GM18861 (cell line): ENCODE data around the gene CIPC.

Source experiments
- ATAC-seq: cut with Tn5 transposase; IDR thresholded peaks from one replicate; pipeline ENCODE4 v1.9.1; 2021; ENCODE audit not compliant: unreplicated experiment

Gene CIPC

GRCh38 chr14:77124345-77125280 lies 26.6 kb downstream of the CIPC start:
- ATAC-seq, result no peak

DNA sequence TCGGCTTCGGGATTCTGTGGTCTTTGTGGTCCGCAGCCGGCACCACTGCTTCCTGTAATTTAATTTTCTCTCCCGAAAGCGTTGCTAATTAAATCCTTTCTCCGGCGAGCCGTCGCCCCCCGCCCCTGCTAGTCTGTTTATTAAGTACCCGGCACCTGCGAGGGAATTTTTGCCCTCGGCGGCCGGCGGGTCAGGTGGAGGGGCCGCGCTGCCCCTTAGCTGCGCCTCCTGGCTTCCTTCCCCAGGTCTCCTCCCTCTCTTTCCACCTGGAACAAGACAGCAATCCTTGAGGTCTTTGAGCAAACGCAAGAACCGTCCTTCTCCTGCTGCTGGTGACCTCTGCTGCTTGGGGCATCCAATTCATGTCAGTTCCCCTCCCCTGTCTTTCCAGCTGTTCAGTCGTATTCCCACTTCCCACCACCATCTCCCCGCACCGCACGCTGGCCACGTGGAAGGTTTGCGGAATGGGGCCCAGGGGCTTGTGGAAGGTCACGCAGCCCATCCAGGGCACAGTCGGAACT lies 27.3 kb downstream of the CIPC start:
- ATAC-seq, result no peak

GRCh38 chr14:77125823-77126325 lies 27.8 kb downstream of the CIPC start:
- ATAC-seq, result no peak

DNA sequence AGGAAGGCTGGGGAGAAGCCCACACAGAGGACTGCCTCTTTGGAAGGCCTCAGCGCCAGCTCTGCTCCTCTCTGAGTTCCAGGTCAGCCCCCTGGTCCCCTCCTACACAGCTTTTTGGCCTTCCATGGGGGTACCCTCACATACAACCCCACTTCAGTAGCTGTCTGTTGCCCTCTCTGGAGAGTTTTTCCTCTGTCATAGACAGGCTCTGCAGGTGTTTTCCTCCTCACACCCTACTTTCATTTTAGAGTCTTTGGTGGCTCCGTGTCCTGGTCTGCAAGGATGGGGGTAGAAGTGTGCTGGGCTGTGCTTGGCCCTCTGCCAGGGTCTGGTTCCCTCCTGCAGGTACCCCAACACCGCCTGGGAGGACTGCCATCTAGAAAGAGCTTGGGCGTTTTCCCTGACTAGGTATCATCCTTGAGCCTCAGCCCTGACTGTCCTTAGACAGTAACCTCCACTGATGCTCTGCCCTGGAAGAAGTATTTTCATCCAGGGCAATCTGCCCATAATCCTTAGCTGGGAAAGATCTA lies 28.5 kb downstream of the CIPC start:
- ATAC-seq, result no peak

GRCh38 chr14:77128414-77128891 lies 30.4 kb downstream of the CIPC start:
- no peak for ATAC-seq

DNA sequence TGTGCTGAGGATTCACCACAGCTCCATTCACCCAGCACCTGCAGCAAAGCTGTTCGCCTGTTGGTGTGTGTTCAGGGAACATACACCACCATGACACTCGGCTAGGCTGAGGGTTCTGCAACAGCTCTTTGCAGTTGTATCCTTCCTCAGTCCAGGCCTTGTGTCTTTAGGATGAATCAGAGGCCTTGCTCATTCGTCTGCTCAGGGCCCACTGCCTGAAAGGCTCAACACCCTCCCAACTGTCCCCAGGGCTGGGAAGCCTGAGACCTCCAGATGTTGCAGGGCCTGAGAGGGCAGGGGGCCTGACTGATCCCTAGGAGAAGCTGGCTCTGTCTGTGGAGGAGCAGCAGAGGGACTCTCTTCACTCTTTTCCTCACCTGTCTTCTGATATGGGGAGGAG lies 32.3 kb downstream of the CIPC start:
- no peak for ATAC-seq

- no peak for ATAC-seq
Measured at GRCh38 chr14:77131206-77131605, 33.1 kb downstream of the CIPC start.

GRCh38 chr14:77131871-77132486 lies 33.9 kb downstream of the CIPC start:
- ATAC-seq, result no peak

- ATAC-seq, result no peak
Measured at GRCh38 chr14:77133720-77134338, 35.8 kb downstream of the CIPC start.

DNA sequence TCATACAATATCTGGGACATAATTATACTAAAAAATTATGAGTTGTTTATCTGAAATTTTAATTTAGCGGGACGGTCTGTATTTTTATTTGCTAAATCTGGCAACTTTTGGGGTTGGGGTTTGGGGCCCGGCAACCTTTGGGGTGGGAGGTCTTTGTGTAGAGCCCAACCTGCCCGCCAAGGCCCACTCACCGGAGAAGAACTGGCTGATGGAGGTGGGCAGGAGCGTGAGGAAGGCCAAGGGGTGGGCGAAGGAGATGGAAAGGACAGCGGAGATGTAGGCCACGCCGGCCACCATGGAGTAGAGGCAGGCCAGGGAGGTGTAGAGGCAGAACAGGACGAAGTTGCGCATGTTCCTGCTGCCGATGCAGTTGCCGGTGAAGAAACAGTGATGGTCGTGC lies 41.0 kb downstream of the CIPC start:
- no peak for ATAC-seq

DNA sequence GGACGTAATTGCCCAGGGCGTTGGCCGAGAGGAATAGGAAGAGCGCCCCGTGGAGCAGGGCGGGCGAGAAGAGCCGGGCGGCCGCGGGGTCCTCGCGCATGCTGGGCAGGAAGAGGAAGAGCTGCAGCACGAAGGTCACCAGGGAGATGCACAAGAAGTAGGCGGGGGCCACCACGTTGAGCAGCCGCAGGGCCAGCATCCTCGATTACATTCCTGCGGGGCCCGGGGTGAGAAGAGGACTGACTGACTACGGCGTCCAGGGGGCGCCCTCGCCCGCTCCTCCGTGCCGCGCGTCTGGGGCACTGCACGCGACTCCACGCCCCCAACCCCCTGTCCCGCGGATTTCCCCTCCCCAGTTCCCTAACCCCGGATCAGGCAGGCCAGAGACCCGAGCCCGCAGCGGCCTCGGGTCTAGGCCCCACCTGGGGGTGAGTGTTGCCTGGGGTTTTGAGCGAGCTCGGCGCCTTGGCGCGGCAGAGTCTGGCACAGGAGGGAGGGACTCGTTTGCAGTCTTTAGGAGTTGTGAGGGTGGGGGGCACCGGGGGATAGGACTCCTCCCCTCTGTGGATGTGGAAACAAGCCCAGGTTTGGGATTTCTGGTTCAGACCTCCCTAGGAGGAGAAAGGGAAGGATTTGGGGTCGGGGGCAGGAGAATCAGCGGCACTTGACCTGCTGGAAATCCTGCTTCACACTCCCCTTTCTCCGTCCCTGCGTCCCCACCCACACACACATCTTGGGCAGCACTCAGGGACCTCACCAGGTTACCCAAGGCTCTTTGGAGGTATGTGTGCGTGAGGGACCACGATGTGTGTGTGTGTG lies 41.7 kb downstream of the CIPC start:
- no peak for ATAC-seq

- ATAC-seq, result no peak
Measured at GRCh38 chr14:77140359-77141213, 42.5 kb downstream of the CIPC start.

DNA sequence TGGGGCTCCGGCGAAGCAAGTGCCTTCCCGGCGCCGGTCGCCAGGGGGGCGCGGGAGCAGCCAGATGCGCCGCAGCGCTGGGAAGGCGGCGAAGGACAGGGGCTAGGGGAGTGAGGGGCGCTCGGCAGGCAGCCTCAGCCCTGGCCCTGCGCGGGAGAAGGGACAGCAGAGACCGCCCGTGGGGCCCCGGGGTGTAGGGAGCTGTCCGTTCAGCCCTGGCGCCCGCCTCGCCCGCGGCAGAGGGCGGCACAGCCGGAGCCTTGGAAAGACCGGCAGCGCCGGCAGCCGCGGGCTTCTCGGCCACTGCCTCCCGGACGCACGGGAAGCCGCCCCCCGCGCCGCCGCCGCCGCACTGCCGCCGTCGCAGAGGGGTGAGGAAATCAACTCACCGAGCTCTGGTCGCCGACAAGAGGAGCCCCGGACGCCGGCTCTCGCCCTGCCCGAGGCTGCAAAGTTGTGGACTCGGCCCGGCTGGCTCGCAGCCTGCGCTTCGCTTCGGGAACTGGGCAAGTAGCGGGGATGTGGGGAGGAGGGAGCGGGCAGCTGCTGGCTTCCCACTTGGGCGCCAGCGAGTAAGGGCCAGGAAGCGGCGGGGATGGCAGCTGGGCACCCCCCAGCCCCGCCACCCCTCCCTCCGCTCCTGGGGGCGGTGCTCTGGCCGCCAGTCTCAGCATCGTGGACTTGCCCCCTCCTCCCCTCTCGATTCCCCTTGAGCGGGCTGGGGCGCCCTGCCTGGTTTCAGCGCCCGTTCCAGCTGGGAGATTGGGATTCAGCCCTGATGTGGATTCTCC lies 43.4 kb downstream of the CIPC start, which contains the start of gene ZDHHC22:
Gene ZDHHC22 (minus strand): TSS at position 578 of the 791 bp plus-strand sequence. CDS start 2,053 bp downstream, outside the sequence.
- no peak for ATAC-seq

DNA sequence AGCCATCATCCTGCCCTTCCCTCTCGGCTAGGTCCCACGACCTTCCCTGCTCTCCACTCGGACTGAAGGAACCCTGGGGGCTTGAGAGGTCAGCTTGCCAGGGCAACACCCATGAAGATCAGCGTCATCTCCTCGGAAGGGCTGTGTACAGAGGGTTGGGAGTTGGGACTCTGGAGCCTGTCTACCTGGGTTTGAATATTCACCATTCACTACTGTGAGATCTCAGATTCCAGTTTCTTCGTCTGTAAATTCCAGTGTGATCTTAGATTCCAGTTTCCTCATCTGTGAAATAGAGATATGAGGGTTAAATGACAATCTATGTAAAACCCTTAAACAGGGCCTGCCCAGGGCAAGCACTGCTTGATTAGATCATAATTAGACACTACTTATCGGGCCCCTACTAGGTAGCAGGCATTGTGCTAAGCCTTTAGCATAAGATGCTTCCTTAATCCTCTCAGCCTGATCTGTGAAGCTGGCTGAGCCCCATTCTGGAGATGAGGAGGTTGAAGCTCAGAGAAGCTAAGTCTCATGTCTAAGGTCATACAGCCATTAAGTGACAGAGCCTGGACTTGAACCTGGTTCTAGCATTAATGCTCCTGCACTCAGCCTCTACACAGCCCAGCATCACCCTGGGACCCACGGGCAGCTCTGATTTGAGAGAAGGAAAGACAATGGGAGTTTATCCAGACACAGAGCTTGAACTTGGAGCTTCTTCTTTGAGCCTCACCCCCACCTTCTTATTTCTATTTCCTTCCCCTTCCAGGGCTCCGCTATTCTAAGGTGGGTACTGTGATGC lies 44.1 kb downstream of the CIPC start:
- ATAC-seq, result no peak

DNA sequence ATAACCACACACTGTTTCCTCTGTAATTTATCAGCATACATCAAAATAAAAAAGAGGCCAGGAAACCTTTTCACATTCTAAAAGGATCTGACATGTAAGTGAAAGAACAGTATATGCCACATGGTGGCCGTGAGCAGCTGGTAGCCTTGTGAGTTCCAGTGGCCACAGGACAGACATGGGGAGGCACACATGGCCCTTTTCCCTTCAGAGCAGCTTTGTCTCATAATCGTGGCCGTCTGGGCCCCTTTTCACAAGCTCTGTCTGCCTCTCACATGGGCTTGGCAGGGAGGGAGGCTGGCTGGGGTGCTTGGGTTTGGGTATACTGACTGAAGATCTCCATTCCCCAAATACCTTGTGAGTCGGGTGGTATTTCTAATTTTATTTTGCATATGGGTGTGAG lies 45.0 kb downstream of the CIPC start:
- no peak for ATAC-seq

DNA sequence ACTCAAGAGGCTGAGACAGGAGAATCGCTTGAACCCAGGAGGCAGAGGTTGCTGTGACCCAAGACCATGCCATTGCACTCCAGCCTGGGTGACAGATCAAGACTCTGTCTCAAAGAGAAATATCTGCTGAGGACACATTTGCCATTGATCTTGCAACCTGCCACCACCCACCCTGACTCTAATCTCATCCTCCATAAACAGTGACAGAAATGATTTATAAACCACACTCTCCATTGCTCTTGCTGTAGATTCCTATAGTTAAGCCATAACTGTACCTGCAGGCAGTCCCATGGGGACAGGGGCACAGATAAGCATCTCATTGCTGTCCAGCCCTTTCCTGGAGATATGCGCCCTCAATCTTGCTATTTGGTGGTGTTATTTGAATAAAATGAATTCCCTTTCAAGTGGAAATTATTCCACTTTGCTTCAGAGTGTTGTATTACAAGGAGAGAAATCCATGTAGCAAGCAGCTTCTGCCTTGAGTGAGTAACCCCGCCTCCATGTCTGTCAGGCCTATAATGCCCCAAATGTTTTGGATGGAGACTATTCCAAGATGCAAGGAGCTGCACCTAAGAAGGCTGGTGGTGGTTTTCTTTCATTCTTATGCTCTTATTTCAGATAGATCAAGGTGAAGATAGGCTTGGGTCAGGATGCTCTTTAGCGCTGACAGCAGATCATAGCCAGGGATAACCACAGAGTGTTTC lies 46.5 kb downstream of the CIPC start:
- ATAC-seq, result no peak
